Measurements from ENCODE around the gene KCNN3. TPM values are rescaled to one million over a fixed set of nuclear protein-coding genes. Genes with fewer than 3 reads are reported as not detected.

KCNN3 gene
- polyA plus RNA-seq, 1 donor from 2014 or later: 2.2 TPM

GRCh38 chr1:154855186-154855851 lies 14.8 kb downstream of the KCNN3 start:
- Histone ChIP-seq H3F3A (ENCODE audit: insufficient read depth, low read length, poor library complexity, severe bottlenecking) (no peaks in the 10 kb centered on the region), H3K27ac (ENCODE audit: low read length) (no peak overlapping the region), H3K79me2 (replicated peaks; ENCODE audit: insufficient read depth, low read length) (no peaks in the 10 kb centered on the region), H3K4me2 (ENCODE audit: low read length) (no peak overlapping the region), H3K9me2 (ENCODE audit: insufficient read depth, low read length) (no peaks in the 10 kb centered on the region), H3K9ac (ENCODE audit: low read length) (no peak overlapping the region), H4K20me1 (ENCODE audit: insufficient read depth) (no peaks in the 10 kb centered on the region), H3K36me3 (ENCODE audit: insufficient read depth, low read length) (no peaks in the 10 kb centered on the region), H3K9me3 (ENCODE audit: low read length) (no peaks in the 10 kb centered on the region), H3K27me3 (ENCODE audit: insufficient read depth, low read depth, low read length) (no peaks in the 10 kb centered on the region), H3K4me3 (ENCODE audit: low read length) (no peak overlapping the region), H2AFZ (ENCODE audit: low read depth, low read length) (no peak overlapping the region)
- TF ChIP-seq EZH2 (IDR thresholded peaks at IDR 0.05; ENCODE audit: borderline replicate concordance, insufficient read depth, low read length, poor library complexity, severe bottlenecking) (no peak), MXI1 (conservative IDR thresholded peaks at IDR 0.05; ENCODE audit: poor library complexity, severe bottlenecking) (no peak), TAF1 (IDR thresholded peaks at IDR 0.05; ENCODE audit: low read depth) (no peak), POLR2AphosphoS5 (IDR thresholded peaks at IDR 0.05) (no peak), EP300 (conservative IDR thresholded peaks at IDR 0.05; ENCODE audit: poor library complexity, severe bottlenecking) (no peak), REST (IDR thresholded peaks at IDR 0.05; ENCODE audit: borderline replicate concordance) (no peak), RAD21 (conservative IDR thresholded peaks at IDR 0.05) (no peak), CTCF (IDR thresholded peaks at IDR 0.05; ENCODE audit: poor library complexity, severe bottlenecking) (no peak), SMC3 (conservative IDR thresholded peaks at IDR 0.05; ENCODE audit: poor library complexity) (no peak)

GRCh38 chr1:154852845-154853244 lies 17.2 kb downstream of the KCNN3 start:
- H3K27ac ChIP-seq (ENCODE audit: low read length): no peak overlapping the region
- no peak overlapping the region for H3K9ac ChIP-seq (ENCODE audit: low read length)
- no peaks in the 10 kb centered on the region for H3K79me2 ChIP-seq (replicated peaks; ENCODE audit: insufficient read depth, low read length)
- H3K9me3 ChIP-seq (ENCODE audit: low read length): no peaks in the 10 kb centered on the region
- no peak overlapping the region for H3K4me2 ChIP-seq (ENCODE audit: low read length)
- no peaks in the 10 kb centered on the region for H3K36me3 ChIP-seq (ENCODE audit: insufficient read depth, low read length)
- no peaks in the 10 kb centered on the region for H4K20me1 ChIP-seq (ENCODE audit: insufficient read depth)
- H3K27me3 ChIP-seq (ENCODE audit: insufficient read depth, low read depth, low read length): no peaks in the 10 kb centered on the region
- H3K4me3 ChIP-seq (ENCODE audit: low read length): no peak overlapping the region
- H2AFZ ChIP-seq (ENCODE audit: low read depth, low read length): no peak overlapping the region
- H3K9me2 ChIP-seq (ENCODE audit: insufficient read depth, low read length): no peaks in the 10 kb centered on the region
- H3F3A ChIP-seq (ENCODE audit: insufficient read depth, low read length, poor library complexity, severe bottlenecking): no peaks in the 10 kb centered on the region
- no peak for TF ChIP-seq MXI1 (conservative IDR thresholded peaks at IDR 0.05; ENCODE audit: poor library complexity, severe bottlenecking)
- TF ChIP-seq POLR2AphosphoS5 (IDR thresholded peaks at IDR 0.05): no peak
- TF ChIP-seq EZH2 (IDR thresholded peaks at IDR 0.05; ENCODE audit: borderline replicate concordance, insufficient read depth, low read length, poor library complexity, severe bottlenecking): no peak
- no peak for TF ChIP-seq SMC3 (conservative IDR thresholded peaks at IDR 0.05; ENCODE audit: poor library complexity)
- no peak for TF ChIP-seq TAF1 (IDR thresholded peaks at IDR 0.05; ENCODE audit: low read depth)
- no peak for TF ChIP-seq RAD21 (conservative IDR thresholded peaks at IDR 0.05)
- TF ChIP-seq CTCF (IDR thresholded peaks at IDR 0.05; ENCODE audit: poor library complexity, severe bottlenecking): no peak
